Loucy (cell line): ENCODE results near the gene ERICH4.

Experiments used
- H2AFZ ChIP-seq: fragments of 200-600 bp; sonication (generic); 2 replicates; pipeline ENCODE4 v1.6.0; 2016; ENCODE audit warnings: antibody characterized with exemption, mild to moderate bottlenecking, low read length, moderate library complexity
- H3F3A ChIP-seq: fragments of 200-600 bp; 2 replicates; pipeline ENCODE4 v1.6.0; 2016; ENCODE audit warnings: antibody characterized with exemption, low read depth, mild to moderate bottlenecking
- H3K27me3 ChIP-seq: fragments of 200-600 bp; sonication (generic); 2 replicates; pipeline ENCODE4 v1.6.1; 2014; ENCODE audit warnings: low read length, mild to moderate bottlenecking; ENCODE audit not compliant: insufficient read depth, poor library complexity, severe bottlenecking
- H3K36me3 ChIP-seq: fragments of 200-600 bp; sonication (generic); 2 replicates; pipeline ENCODE4 v1.6.1; 2016; ENCODE audit warnings: low read length; ENCODE audit not compliant: insufficient read depth
- H3K4me1 ChIP-seq: fragments of 200-600 bp; sonication (generic); 2 replicates; pipeline ENCODE4 v1.5.1; 2014; ENCODE audit warnings: low read length, mild to moderate bottlenecking; ENCODE audit not compliant: insufficient read depth, poor library complexity, severe bottlenecking
- H3K4me2 ChIP-seq: fragments of 200-600 bp; sonication (generic); 2 replicates; pipeline ENCODE4 v1.6.0; 2014; ENCODE audit warnings: antibody characterized with exemption, low read length, low read depth, mild to moderate bottlenecking; ENCODE audit not compliant: poor library complexity, severe bottlenecking
- H3K4me3 ChIP-seq: fragments of 200-600 bp; sonication (generic); 2 replicates; pipeline ENCODE4 v1.5.1; 2014; ENCODE audit warnings: low read length, mild to moderate bottlenecking, mixed read lengths; ENCODE audit not compliant: poor library complexity, severe bottlenecking
- H3K79me2 ChIP-seq: fragments of 200-600 bp; sonication (generic); 2 replicates; pipeline ENCODE4 v1.6.1; 2014; ENCODE audit warnings: low read length; ENCODE audit not compliant: insufficient read depth
- H3K9ac ChIP-seq: fragments of 200-600 bp; sonication (generic); 2 replicates; pipeline ENCODE4 v1.6.0; 2014; ENCODE audit warnings: mild to moderate bottlenecking, low read depth, low read length, moderate library complexity; ENCODE audit not compliant: poor library complexity, severe bottlenecking
- H3K9me2 ChIP-seq: fragments of 200-600 bp; sonication (generic); replicated peaks from 2 replicates; pipeline ENCODE4 v1.6.1; 2016; ENCODE audit warnings: low read depth, low read length, mixed read lengths
- H3K9me3 ChIP-seq: fragments of 200-600 bp; sonication (generic); 2 replicates; pipeline ENCODE4 v1.6.1; 2014; ENCODE audit warnings: mild to moderate bottlenecking, antibody characterized with exemption, low read length, low read depth; ENCODE audit not compliant: insufficient read depth
- H4K20me1 ChIP-seq: fragments of 200-600 bp; sonication (generic); 2 replicates; pipeline ENCODE4 v1.6.0; 2014; ENCODE audit warnings: antibody characterized with exemption, low read length, mild to moderate bottlenecking; ENCODE audit not compliant: insufficient read depth, poor library complexity, severe bottlenecking
- CTCF ChIP-seq: fragments of 200-600 bp; sonication (generic); conservative IDR thresholded peaks from 2 replicates; pipeline ENCODE4 v1.5.1; 2014; ENCODE audit warnings: mild to moderate bottlenecking, antibody characterized with exemption, low read length
- EZH2phosphoT487 ChIP-seq: fragments of 200-600 bp; IDR thresholded peaks from 2 replicates; pipeline ENCODE4 v1.6.1; 2018; ENCODE audit warnings: antibody characterized with exemption, mild to moderate bottlenecking, moderate library complexity, borderline replicate concordance

The ERICH4 gene

GRCh38 chr19:41442473-41443355 is at the start of gene ERICH4:
ERICH4 (plus strand) TSS chr19:41443156; CDS start chr19:41443170, 14 bp downstream.
- no peak for TF ChIP-seq EZH2phosphoT487
- Histone ChIP-seq H3K9ac (no peak within 1 kb of the TSS), H3F3A (no peaks in the 10 kb centered on the region), H3K4me2 (no peak within 1 kb of the TSS), H3K9me3 (no peaks in the 10 kb centered on the region), H3K9me2 (no peaks in the 10 kb centered on the region), H3K27me3 (no peaks in the 10 kb centered on the region), H2AFZ (peak within 1 kb of the TSS; percentile 63; the same call in 1 of the 2 replicates), H3K4me1 (peaks cover 12% of the 10 kb centered on the region), H3K4me3 (no peak within 1 kb of the TSS), H3K36me3 (no peaks in the 10 kb centered on the region), H3K79me2 (peaks cover 15% of the 10 kb centered on the region; the same call in 1 of the 2 replicates), H4K20me1 (no peaks in the 10 kb centered on the region)

- Histone ChIP-seq H3K4me3 (peak overlapping the region; percentile 92), H3K9ac (peak overlapping the region; percentile 79), H2AFZ (no peak overlapping the region), H3K79me2 (peaks cover 49% of the 10 kb centered on the region), H3K27me3 (no peaks in the 10 kb centered on the region), H3K36me3 (peaks cover 15% of the 10 kb centered on the region; the same call in 1 of the 2 replicates), H3K4me1 (peaks cover 19% of the 10 kb centered on the region), H3F3A (no peaks in the 10 kb centered on the region), H3K9me3 (no peaks in the 10 kb centered on the region), H4K20me1 (peaks cover 3% of the 10 kb centered on the region), H3K4me2 (peak overlapping the region; percentile 79), H3K9me2 (no peaks in the 10 kb centered on the region)
- TF ChIP-seq CTCF (no peak), EZH2phosphoT487 (no peak)
Measured at GRCh38 chr19:41395355-41395754, 47.6 kb upstream of the ERICH4 start.

GRCh38 chr19:41397086-41398049 is 45.6 kb upstream of the ERICH4 start, which contains the start of the genes BCKDHA and EXOSC5:
BCKDHA (plus strand) TSS chr19:41397818; CDS start chr19:41397828, 10 bp downstream.
EXOSC5 (minus strand) TSS chr19:41397359; CDS start chr19:41397328, 31 bp downstream.
- H3K9ac ChIP-seq, result peak within 1 kb of the TSS; percentile 95
- peak within 1 kb of the TSS; percentile 98 for H3K4me2 ChIP-seq
- H3K36me3 ChIP-seq, result no peaks in the 10 kb centered on the region
- no peaks in the 10 kb centered on the region for H3K9me2 ChIP-seq
- H3K27me3 ChIP-seq, result no peaks in the 10 kb centered on the region
- peaks cover 3% of the 10 kb centered on the region for H4K20me1 ChIP-seq
- peak within 1 kb of the TSS; percentile 97 for H3K4me3 ChIP-seq
- TF ChIP-seq CTCF (no peak), EZH2phosphoT487 (no peak)
- H3K9me3 ChIP-seq, result no peaks in the 10 kb centered on the region
- H3K4me1 ChIP-seq, result peaks cover 19% of the 10 kb centered on the region
- H2AFZ ChIP-seq, result peak within 1 kb of the TSS; percentile 81
- H3F3A ChIP-seq, result no peaks in the 10 kb centered on the region
- peaks cover 61% of the 10 kb centered on the region for H3K79me2 ChIP-seq
